ENCODE data around the gene ARHGEF37. TPM values are rescaled to one million over a fixed set of nuclear protein-coding genes. Genes with fewer than 3 reads are reported as not detected.

The ARHGEF37 gene
- total RNA-seq, 1 donor from 2014 or later, result 9.2 TPM

DNA sequence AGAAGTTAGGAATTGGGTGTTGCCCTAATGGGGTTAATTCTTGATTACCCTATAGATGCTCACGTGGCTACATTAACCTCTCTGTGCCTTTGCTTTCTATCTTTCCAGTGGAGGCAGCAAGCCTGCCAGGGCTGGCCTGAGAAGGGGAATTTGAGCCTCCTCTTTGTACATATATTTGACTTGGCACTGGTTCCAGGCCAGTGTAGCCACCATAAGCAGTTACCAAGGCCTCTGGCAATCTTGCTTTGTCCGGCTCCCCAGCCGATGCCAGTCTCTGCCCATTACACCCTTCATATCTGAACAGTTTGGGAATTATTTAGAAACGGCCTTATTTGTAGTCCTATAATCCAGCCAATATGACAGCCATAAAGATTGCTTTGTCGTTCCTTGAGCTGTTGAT, 90.2 kb downstream of the ARHGEF37 start:
- FAIRE-seq (no peak), DNase-seq (ENCODE audit: low read depth) (peak; percentile 83)
- Histone ChIP-seq H3K4me3 (ENCODE audit: low read depth, low read length) (no peak overlapping the region), H3K36me3 (ENCODE audit: control insufficient read depth, insufficient read depth, low read length) (no peaks in the 10 kb centered on the region), H3K27me3 (ENCODE audit: control insufficient read depth, insufficient read depth, low read length) (peaks cover 3% of the 10 kb centered on the region)
- TF ChIP-seq, protein P1, sequence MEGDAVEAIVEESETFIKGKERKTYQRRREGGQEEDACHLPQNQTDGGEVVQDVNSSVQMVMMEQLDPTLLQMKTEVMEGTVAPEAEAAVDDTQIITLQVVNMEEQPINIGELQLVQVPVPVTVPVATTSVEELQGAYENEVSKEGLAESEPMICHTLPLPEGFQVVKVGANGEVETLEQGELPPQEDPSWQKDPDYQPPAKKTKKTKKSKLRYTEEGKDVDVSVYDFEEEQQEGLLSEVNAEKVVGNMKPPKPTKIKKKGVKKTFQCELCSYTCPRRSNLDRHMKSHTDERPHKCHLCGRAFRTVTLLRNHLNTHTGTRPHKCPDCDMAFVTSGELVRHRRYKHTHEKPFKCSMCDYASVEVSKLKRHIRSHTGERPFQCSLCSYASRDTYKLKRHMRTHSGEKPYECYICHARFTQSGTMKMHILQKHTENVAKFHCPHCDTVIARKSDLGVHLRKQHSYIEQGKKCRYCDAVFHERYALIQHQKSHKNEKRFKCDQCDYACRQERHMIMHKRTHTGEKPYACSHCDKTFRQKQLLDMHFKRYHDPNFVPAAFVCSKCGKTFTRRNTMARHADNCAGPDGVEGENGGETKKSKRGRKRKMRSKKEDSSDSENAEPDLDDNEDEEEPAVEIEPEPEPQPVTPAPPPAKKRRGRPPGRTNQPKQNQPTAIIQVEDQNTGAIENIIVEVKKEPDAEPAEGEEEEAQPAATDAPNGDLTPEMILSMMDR (IDR thresholded peaks at IDR 0.05; ENCODE audit: insufficient read depth, low read length, severe bottlenecking), result no peak

DNA sequence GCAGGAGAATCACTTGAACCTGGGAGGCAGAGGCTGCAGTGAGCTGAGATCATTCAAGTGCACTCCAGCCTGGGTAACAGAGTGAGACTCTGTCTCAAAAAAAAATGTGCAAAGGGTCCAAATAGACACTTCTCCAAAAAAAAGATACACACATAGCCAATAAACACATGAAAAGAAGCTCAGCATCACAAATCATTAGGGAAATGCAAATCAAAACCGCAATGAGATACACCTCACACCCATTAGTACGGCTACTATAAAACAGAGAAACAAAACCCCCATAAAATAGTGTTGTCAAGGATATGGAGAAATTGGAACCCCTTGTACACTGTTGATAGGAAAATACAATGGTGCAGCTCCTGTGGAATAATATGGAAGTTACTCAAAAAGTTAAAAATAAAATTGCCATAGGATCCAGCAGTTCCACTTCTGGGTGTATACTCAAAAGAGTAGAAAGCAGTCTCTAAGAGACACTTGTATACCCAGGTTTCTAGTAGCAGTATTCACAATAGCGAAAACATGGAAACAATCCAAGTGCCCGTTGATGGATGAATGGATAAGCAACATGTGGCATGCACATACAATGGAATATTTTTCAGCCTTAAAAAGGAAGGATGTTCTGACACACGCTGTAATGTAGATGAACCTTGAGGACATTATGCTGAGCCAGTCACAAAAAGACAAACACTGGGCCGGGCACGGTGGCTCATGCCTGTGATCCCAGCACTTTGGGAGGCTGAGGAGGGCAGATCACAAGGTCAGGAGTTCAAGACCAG, 91.6 kb downstream of the ARHGEF37 start:
- Histone ChIP-seq H3K36me3 (ENCODE audit: control insufficient read depth, insufficient read depth, low read length) (no peaks in the 10 kb centered on the region), H3K4me3 (ENCODE audit: low read depth, low read length) (no peak overlapping the region), H3K27me3 (ENCODE audit: control insufficient read depth, insufficient read depth, low read length) (peaks cover 3% of the 10 kb centered on the region)
- no peak for DNase-seq (ENCODE audit: low read depth)
- TF ChIP-seq, protein P1 (IDR thresholded peaks at IDR 0.05; ENCODE audit: insufficient read depth, low read length, severe bottlenecking), result no peak
- FAIRE-seq, result no peak

GRCh38 chr5:149674686-149675085, 93.4 kb downstream of the ARHGEF37 start:
- DNase-seq (ENCODE audit: low read depth) (no peak), FAIRE-seq (no peak)
- no peak overlapping the region for H3K4me3 ChIP-seq (ENCODE audit: low read depth, low read length)
- peaks cover 3% of the 10 kb centered on the region for H3K27me3 ChIP-seq (ENCODE audit: control insufficient read depth, insufficient read depth, low read length)
- H3K36me3 ChIP-seq (ENCODE audit: control insufficient read depth, insufficient read depth, low read length), result no peaks in the 10 kb centered on the region
- TF ChIP-seq, protein P1 (IDR thresholded peaks at IDR 0.05; ENCODE audit: insufficient read depth, low read length, severe bottlenecking), result no peak

GRCh38 chr5:149675610-149676201, 94.4 kb downstream of the ARHGEF37 start:
- H3K4me3 ChIP-seq (ENCODE audit: low read depth, low read length), result no peak overlapping the region
- DNase-seq (ENCODE audit: low read depth), result peak; percentile 79
- TF ChIP-seq, protein P1 (IDR thresholded peaks at IDR 0.05; ENCODE audit: insufficient read depth, low read length, severe bottlenecking), result no peak
- H3K27me3 ChIP-seq (ENCODE audit: control insufficient read depth, insufficient read depth, low read length), result peaks cover 4% of the 10 kb centered on the region
- FAIRE-seq, result no peak
- H3K36me3 ChIP-seq (ENCODE audit: control insufficient read depth, insufficient read depth, low read length), result no peaks in the 10 kb centered on the region

DNA sequence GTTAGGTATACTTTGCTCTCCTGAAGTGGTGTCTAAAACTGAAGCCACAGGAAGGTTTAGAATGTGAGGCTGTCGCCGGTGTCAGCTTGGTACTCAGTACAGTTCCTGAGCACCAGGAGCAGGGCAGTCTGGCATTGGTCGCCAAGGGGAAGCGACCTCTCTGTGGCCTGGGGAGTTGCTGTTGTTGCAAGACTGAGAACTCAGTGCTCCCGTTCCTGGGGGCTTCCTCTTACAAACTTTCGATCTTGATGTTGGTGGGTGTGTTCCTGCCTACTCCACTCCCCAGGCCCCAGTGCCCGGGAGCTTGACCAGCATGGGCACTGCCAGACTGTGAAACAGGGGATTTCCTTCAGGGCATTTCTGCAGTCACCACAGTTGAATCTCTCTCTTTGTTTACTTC, 96.4 kb downstream of the ARHGEF37 start:
- TF ChIP-seq, protein P1 (IDR thresholded peaks at IDR 0.05; ENCODE audit: insufficient read depth, low read length, severe bottlenecking), result no peak
- DNase-seq (ENCODE audit: low read depth), result no peak
- Histone ChIP-seq H3K27me3 (ENCODE audit: control insufficient read depth, insufficient read depth, low read length) (peaks cover 8% of the 10 kb centered on the region), H3K4me3 (ENCODE audit: low read depth, low read length) (no peak overlapping the region), H3K36me3 (ENCODE audit: control insufficient read depth, insufficient read depth, low read length) (no peaks in the 10 kb centered on the region)
- FAIRE-seq, result no peak

Data from bronchial epithelial cell (primary cell).